ENCODE measurements around the gene TFEB.

Gene TFEB

GRCh38 chr6:41735427-41736185 is at the start of gene TFEB:
Gene TFEB (minus strand): TSS chr6:41735608. CDS start chr6:41691213, 44,395 bp downstream.
- Mint-ChIP-seq H3K27me3 (ENCODE audit: low read depth) (no peaks in the 10 kb centered on the region), H3K36me3 (ENCODE audit: low read depth) (peaks cover 1% of the 10 kb centered on the region), H3K4me3 (peak within 1 kb of the TSS; percentile 78), H3K4me1 (ENCODE audit: low read depth) (peaks cover 23% of the 10 kb centered on the region), H3K9me3 (no peaks in the 10 kb centered on the region), H3K27ac (peak within 1 kb of the TSS; percentile 74)

- Mint-ChIP-seq H3K4me1 (ENCODE audit: low read depth) (peaks cover 18% of the 10 kb centered on the region), H3K27me3 (ENCODE audit: low read depth) (peaks cover 9% of the 10 kb centered on the region), H3K36me3 (ENCODE audit: low read depth) (peaks cover 7% of the 10 kb centered on the region), H3K27ac (peak overlapping the region; percentile 20), H3K4me3 (no peak overlapping the region), H3K9me3 (no peaks in the 10 kb centered on the region)
Observed at GRCh38 chr6:41784581-41785171, 49.3 kb upstream of the TFEB start.

- no peak overlapping the region for H3K4me3 Mint-ChIP-seq
- H3K27ac Mint-ChIP-seq, result no peak overlapping the region
- H3K36me3 Mint-ChIP-seq (ENCODE audit: low read depth), result peaks cover 1% of the 10 kb centered on the region
- peaks cover 17% of the 10 kb centered on the region for H3K4me1 Mint-ChIP-seq (ENCODE audit: low read depth)
- H3K9me3 Mint-ChIP-seq, result no peaks in the 10 kb centered on the region
- H3K27me3 Mint-ChIP-seq (ENCODE audit: low read depth), result peaks cover 9% of the 10 kb centered on the region
Observed at GRCh38 chr6:41783106-41783780, 47.8 kb upstream of the TFEB start.

GRCh38 chr6:41781366-41781730 is 45.9 kb upstream of the TFEB start:
- Mint-ChIP-seq H3K36me3 (ENCODE audit: low read depth) (no peaks in the 10 kb centered on the region), H3K27me3 (ENCODE audit: low read depth) (peaks cover 9% of the 10 kb centered on the region), H3K27ac (no peak overlapping the region), H3K4me3 (peak overlapping the region; percentile 66), H3K9me3 (no peaks in the 10 kb centered on the region), H3K4me1 (ENCODE audit: low read depth) (peaks cover 17% of the 10 kb centered on the region)

- Mint-ChIP-seq H3K4me3 (peak within 1 kb of the TSS; percentile 89), H3K9me3 (no peaks in the 10 kb centered on the region), H3K36me3 (ENCODE audit: low read depth) (no peaks in the 10 kb centered on the region), H3K27ac (peak within 1 kb of the TSS; percentile 36), H3K27me3 (ENCODE audit: low read depth) (peaks cover 9% of the 10 kb centered on the region), H3K4me1 (ENCODE audit: low read depth) (peaks cover 16% of the 10 kb centered on the region)
Observed at GRCh38 chr6:41780551-41781365, 45.4 kb upstream of the TFEB start, which contains the start of gene PRICKLE4. Gene PRICKLE4 (plus strand): TSS chr6:41780782. CDS start chr6:41783474, 2,692 bp downstream.

GRCh38 chr6:41779788-41780550 is 44.6 kb upstream of the TFEB start, which contains the start of gene FRS3:
Gene FRS3 (minus strand): TSS chr6:41779900. CDS start chr6:41776987, 2,913 bp downstream.
- Mint-ChIP-seq H3K27ac (peak within 1 kb of the TSS; percentile 74), H3K9me3 (no peaks in the 10 kb centered on the region), H3K4me1 (ENCODE audit: low read depth) (peaks cover 16% of the 10 kb centered on the region), H3K27me3 (ENCODE audit: low read depth) (peaks cover 9% of the 10 kb centered on the region), H3K4me3 (peak within 1 kb of the TSS; percentile 94), H3K36me3 (ENCODE audit: low read depth) (no peaks in the 10 kb centered on the region)

- peaks cover 4% of the 10 kb centered on the region for H3K36me3 Mint-ChIP-seq (ENCODE audit: low read depth)
- peak overlapping the region; percentile 74 for H3K27ac Mint-ChIP-seq
- H3K9me3 Mint-ChIP-seq, result no peaks in the 10 kb centered on the region
- peaks cover 9% of the 10 kb centered on the region for H3K27me3 Mint-ChIP-seq (ENCODE audit: low read depth)
- peaks cover 16% of the 10 kb centered on the region for H3K4me1 Mint-ChIP-seq (ENCODE audit: low read depth)
- H3K4me3 Mint-ChIP-seq, result peak overlapping the region; percentile 94
Observed at GRCh38 chr6:41779336-41779735, 43.9 kb upstream of the TFEB start.

- Mint-ChIP-seq H3K27me3 (ENCODE audit: low read depth) (peaks cover 9% of the 10 kb centered on the region), H3K9me3 (no peaks in the 10 kb centered on the region), H3K27ac (peak overlapping the region; percentile 74), H3K4me1 (ENCODE audit: low read depth) (peaks cover 16% of the 10 kb centered on the region), H3K36me3 (ENCODE audit: low read depth) (peaks cover 5% of the 10 kb centered on the region), H3K4me3 (peak overlapping the region; percentile 94)
Observed at GRCh38 chr6:41778895-41779294, 43.5 kb upstream of the TFEB start.

GRCh38 chr6:41777551-41778285 is 42.3 kb upstream of the TFEB start:
- Mint-ChIP-seq H3K27me3 (ENCODE audit: low read depth) (peaks cover 5% of the 10 kb centered on the region), H3K4me1 (ENCODE audit: low read depth) (peaks cover 16% of the 10 kb centered on the region), H3K4me3 (no peak overlapping the region), H3K27ac (no peak overlapping the region), H3K36me3 (ENCODE audit: low read depth) (peaks cover 5% of the 10 kb centered on the region), H3K9me3 (no peaks in the 10 kb centered on the region)

- no peak overlapping the region for H3K4me3 Mint-ChIP-seq
- H3K27me3 Mint-ChIP-seq (ENCODE audit: low read depth), result no peaks in the 10 kb centered on the region
- H3K9me3 Mint-ChIP-seq, result no peaks in the 10 kb centered on the region
- H3K36me3 Mint-ChIP-seq (ENCODE audit: low read depth), result peaks cover 12% of the 10 kb centered on the region
- H3K27ac Mint-ChIP-seq, result no peak overlapping the region
- peaks cover 8% of the 10 kb centered on the region for H3K4me1 Mint-ChIP-seq (ENCODE audit: low read depth)
Observed at GRCh38 chr6:41775293-41775882, 40.0 kb upstream of the TFEB start.

- no peaks in the 10 kb centered on the region for H3K9me3 Mint-ChIP-seq
- peaks cover 12% of the 10 kb centered on the region for H3K36me3 Mint-ChIP-seq (ENCODE audit: low read depth)
- no peak overlapping the region for H3K4me3 Mint-ChIP-seq
- no peaks in the 10 kb centered on the region for H3K27me3 Mint-ChIP-seq (ENCODE audit: low read depth)
- peaks cover 6% of the 10 kb centered on the region for H3K4me1 Mint-ChIP-seq (ENCODE audit: low read depth)
- no peak overlapping the region for H3K27ac Mint-ChIP-seq
Observed at GRCh38 chr6:41774841-41775240, 39.4 kb upstream of the TFEB start.

GRCh38 chr6:41771058-41771983 is 35.9 kb upstream of the TFEB start:
- H3K9me3 Mint-ChIP-seq, result no peaks in the 10 kb centered on the region
- peaks cover 8% of the 10 kb centered on the region for H3K4me1 Mint-ChIP-seq (ENCODE audit: low read depth)
- H3K4me3 Mint-ChIP-seq, result no peak overlapping the region
- H3K36me3 Mint-ChIP-seq (ENCODE audit: low read depth), result peaks cover 12% of the 10 kb centered on the region
- no peak overlapping the region for H3K27ac Mint-ChIP-seq
- H3K27me3 Mint-ChIP-seq (ENCODE audit: low read depth), result no peaks in the 10 kb centered on the region
